Endometrium (tissue), 2 donors: ENCODE measurements around the gene NTN1.

Experiments
- FAIRE-seq: peaks from 2 replicates; lab custom pipeline; 2012; peaks lifted over from hg19 to GRCh38; lab: Jason Lieb, UNC
- donor health status: control.
- donor health status: control.

Gene NTN1

GRCh38 chr17:9218064-9218635 is 196.8 kb downstream of the NTN1 start:
- FAIRE-seq, result no peak

DNA sequence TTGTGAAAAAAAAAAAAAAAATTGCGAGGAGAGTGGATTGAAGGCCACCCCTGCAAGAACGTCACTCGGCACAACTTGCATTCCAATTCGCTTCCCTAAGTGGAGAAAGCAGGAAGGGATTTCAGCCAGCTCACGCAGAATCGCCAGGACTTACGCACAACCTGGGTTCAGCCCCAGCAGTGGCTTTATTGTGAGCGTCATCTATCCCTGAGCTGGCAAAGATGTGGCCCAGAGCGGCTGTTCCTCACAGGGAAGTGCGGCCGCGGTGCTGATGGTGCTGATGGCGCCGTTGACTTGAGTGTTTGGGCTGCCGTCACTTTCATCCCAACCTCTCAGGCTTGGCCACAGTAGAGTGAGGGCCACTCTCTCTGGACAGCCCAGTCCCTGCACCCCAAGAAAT is 197.6 kb downstream of the NTN1 start:
- FAIRE-seq, result no peak

GRCh38 chr17:9219631-9220397 is 198.5 kb downstream of the NTN1 start:
- no peak for FAIRE-seq

GRCh38 chr17:9220398-9221146 is 199.3 kb downstream of the NTN1 start:
- FAIRE-seq, result no peak

DNA sequence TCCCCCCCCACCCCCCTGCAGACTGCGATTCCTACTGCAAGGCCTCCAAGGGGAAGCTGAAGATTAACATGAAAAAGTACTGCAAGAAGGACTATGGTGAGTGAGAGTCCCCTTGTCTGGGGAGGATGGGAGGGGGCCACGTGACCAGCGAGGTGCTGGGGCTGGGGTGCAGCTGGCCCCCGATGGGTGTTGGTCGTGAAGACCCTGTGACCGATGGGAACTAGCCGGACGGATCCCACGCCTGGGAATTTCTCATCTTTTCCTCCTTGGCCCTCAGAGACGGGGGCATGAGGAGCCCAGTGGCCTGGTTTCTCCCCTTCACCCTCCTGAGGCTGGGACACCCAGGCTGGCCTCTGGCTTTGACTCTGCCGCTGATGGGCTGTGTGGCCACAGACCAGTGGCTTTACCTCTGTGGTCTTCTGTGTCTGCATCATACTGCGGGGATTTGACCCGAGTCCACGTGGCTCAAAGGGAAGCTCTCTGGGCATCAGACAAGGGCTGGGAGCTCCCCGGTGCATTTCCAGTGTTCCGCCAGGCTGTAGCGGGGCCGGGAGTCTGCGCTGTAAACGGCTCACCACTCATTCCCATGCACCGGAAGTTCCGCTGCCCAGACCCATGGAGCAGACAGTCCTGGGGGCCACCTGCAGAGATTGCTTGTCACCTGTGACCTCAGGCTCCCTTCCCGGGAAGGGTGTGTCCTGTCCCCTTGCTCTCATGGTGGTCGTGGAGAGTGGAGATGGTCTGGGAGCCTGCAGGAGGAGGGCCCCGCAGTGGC is 200.0 kb downstream of the NTN1 start:
- FAIRE-seq, result no peak

GRCh38 chr17:9221922-9222180 is 200.5 kb downstream of the NTN1 start:
- FAIRE-seq, result no peak

- FAIRE-seq, result no peak
Observed at GRCh38 chr17:9223531-9223930, 202.2 kb downstream of the NTN1 start.

- no peak for FAIRE-seq
Observed at GRCh38 chr17:9224485-9224884, 203.2 kb downstream of the NTN1 start.

GRCh38 chr17:9225305-9226101 is 204.2 kb downstream of the NTN1 start:
- no peak for FAIRE-seq

DNA sequence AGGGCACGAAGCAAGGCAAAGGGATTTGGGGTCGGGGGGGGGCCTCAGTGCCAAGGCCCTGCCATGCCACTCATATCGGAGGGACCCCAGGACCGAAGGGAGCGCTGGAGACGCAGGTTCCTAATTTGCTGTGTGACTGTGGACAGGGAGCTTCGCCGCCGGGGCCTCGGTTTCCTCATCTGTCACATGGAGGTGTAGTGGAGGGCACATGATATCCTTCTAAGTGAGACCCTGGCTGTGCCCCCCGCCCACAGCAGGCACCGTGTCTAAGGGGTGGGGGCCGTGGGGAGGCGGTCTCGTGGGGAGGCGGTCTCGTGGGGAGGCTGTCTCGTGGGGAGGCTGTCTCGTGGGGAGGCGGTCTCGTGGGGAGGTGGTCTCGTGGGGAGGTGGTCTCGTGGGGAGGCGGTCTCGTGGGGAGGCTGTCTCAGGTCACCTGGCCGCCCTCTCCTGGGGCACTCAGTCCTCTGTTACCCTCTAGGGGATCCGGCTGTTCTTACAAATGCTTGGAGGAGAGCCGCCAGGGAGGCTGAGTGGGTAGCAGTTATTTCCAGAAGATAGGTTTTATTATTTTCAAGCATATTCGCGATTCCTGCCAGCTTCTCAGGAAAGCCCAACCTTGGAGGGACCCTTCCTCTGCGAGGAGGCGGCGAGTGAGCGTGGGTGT is 205.0 kb downstream of the NTN1 start:
- FAIRE-seq, result no peak

DNA sequence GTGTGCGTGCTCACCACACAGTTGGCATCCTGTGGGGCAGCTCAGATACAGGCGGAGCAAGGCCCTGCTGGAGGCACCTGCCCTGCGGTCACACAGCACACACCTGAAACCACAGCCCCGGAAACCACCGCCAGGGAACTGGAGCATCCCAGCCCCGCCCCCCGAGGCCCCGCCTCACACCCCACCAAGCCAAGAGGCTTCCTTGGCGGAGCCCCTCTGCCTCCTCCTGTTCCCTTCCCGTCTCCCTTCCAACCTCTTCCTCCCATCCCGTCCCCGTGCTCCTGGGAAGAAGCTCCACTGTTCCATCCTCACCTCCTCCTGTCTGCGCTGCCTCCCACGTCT is 205.5 kb downstream of the NTN1 start:
- no peak for FAIRE-seq

DNA sequence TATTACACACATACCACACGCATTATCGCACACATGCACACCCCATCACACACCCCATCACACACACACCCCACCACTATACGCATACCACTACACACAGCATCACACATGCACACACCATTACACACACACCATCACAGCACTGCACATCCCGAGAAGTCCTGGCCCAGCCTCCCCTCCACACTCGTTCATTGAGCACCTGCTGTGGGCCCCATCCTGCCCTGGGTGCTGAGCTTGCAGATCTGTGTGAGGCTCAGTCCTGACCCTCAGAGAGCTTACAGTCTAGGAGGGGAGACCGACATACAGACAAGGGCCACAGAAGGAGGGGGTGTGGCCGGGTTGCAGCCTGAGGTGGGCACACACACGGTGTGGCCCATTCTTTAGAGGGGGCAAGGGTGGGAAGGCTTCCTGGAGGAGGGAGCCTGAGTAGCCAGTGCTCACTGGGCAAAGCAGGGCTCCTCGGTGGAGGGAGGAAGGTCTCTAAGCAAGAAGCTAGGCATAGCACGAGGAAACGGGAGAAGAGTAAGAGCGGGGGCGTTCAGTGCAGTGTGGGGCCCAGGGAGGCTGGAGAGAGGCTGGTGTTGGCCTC is 206.6 kb downstream of the NTN1 start:
- no peak for FAIRE-seq

GRCh38 chr17:9228408-9229159 is 207.3 kb downstream of the NTN1 start:
- FAIRE-seq, result no peak

- no peak for FAIRE-seq
Observed at GRCh38 chr17:9229160-9229825, 208.0 kb downstream of the NTN1 start.

DNA sequence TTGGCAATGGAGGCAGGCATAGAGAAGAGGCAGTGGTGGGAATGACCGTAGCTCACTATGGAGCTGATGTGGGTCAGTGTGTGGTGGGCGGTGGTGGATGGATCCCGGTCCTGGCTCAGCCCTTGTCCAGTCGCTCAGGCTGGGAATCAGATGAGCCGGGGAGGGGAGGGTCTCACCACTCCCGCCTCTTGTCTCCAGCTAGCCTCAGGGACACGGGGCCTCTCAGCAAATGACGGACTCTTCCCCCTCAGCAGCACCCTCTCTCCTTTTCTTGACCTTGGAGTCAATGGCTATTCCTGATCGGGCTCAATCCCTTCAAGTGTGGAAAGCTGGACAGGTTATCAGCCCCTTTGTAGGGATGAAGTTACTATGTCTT is 208.5 kb downstream of the NTN1 start:
- no peak for FAIRE-seq

- no peak for FAIRE-seq
Observed at GRCh38 chr17:9230346-9230745, 209.0 kb downstream of the NTN1 start.

DNA sequence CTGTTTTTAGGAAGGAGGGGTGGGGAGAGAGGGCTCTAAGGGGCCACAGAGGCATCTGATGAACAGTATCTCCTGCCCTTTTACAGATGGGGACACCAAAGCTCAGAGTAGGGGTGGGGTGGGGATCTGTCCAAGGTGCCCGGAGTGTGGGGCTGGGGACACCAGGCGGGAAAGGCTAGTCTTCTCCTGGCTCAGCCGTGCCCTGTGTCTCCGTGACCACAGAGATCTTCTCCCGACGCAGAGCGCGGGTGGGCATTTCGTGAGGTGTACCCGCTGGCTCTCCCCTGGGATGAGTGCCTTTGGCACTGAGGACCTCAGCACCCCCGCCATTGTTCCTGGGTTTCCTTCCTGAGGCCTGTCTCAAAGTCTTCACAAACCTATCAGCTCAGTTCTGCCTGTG is 209.6 kb downstream of the NTN1 start:
- FAIRE-seq, result no peak

- no peak for FAIRE-seq
Observed at GRCh38 chr17:9231449-9232154, 210.3 kb downstream of the NTN1 start.

DNA sequence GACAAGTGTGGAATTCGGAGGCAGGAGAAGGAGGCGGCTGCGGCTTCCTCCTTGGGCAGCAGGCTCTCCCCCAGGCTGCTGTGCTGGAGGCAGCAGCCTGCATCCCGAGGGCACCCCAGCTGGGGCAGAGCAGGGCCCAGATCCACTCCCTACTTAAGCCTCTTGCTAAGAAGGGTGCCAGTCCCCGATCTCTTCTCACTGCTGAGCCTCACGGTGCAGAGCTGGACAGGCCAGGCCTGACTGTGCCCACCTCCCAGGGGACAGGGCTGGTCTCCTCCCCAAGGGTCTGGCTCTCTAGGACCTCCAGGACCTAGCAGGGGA is 210.8 kb downstream of the NTN1 start:
- no peak for FAIRE-seq
